Suppressor macrophage treated with lipopolysaccharide for 4 hours (primary cell): Measurements from ENCODE around the gene SERTAD2.
A peak's percentile ranks its signal among the peaks of the same experiment; 100 is the strongest.

Experiments
- DNase-seq: peaks from one replicate; pipeline ENCODE4 v3.0.0-alpha.2; 2020

The SERTAD2 gene

GRCh38 chr2:64626963-64627760 lies 26.6 kb downstream of the SERTAD2 start:
- DNase-seq = no peak

DNA sequence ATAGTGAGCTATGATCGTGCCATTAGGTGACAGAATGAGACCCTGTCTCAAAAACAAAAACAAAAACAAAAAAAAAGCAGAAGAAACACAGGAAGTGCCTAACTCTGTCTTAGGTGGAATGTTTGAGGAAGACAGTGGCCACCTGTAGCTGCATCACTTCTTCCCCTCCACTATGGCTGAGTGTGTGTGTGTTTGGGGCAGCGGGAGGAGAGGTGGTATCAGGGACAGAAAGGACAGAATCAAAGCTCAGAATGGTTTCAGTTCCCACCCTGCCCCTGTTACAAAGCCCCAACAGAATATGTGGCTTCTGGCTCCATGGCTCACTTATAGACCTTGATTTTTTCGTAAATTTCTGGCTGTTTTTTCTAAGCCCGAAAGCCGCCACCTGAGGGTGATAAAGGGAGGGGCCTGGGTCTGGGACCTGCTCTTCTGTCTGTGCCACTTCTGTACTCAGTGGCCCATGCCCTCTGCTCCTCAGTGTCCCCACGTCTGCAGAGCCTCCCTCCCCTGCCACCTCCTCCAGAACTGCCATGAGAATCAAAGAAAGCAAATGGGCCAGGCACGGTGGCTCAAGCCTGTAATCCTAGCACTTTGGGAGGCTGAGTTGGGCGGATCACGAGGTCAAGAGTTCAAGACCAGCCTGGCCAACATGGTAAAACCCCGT lies 27.4 kb downstream of the SERTAD2 start:
- DNase-seq = no peak

GRCh38 chr2:64625299-64626145 lies 28.2 kb downstream of the SERTAD2 start:
- peak; percentile 27 for DNase-seq

DNA sequence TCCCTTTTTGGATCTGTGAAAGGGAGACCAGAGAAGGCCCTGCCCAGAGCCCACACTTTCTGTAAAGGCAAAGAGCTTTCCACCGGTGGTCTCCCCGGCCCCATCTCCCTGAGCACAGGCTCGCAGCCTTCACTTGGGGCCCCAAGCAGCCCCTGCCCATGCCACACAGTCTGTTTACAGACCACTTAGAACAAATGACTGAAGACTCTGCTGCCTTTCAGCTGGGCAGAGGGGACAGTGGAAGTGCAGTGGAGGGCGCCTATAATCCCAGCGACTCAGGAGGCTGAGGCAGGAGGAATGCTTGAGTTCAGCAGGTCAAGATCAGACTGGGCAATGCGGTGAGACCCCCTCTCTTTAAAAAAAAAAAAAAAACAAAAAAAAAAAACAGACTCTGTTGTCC lies 28.9 kb downstream of the SERTAD2 start:
- no peak for DNase-seq

- no peak for DNase-seq
Measured at GRCh38 chr2:64624108-64624610, 29.6 kb downstream of the SERTAD2 start.

- DNase-seq = no peak
Measured at GRCh38 chr2:64623242-64623850, 30.4 kb downstream of the SERTAD2 start.

- DNase-seq = no peak
Measured at GRCh38 chr2:64622443-64623241, 31.1 kb downstream of the SERTAD2 start.

- DNase-seq = no peak
Measured at GRCh38 chr2:64620661-64621060, 33.1 kb downstream of the SERTAD2 start.

- DNase-seq = peak; percentile 19
Measured at GRCh38 chr2:64617631-64618151, 36.0 kb downstream of the SERTAD2 start.

DNA sequence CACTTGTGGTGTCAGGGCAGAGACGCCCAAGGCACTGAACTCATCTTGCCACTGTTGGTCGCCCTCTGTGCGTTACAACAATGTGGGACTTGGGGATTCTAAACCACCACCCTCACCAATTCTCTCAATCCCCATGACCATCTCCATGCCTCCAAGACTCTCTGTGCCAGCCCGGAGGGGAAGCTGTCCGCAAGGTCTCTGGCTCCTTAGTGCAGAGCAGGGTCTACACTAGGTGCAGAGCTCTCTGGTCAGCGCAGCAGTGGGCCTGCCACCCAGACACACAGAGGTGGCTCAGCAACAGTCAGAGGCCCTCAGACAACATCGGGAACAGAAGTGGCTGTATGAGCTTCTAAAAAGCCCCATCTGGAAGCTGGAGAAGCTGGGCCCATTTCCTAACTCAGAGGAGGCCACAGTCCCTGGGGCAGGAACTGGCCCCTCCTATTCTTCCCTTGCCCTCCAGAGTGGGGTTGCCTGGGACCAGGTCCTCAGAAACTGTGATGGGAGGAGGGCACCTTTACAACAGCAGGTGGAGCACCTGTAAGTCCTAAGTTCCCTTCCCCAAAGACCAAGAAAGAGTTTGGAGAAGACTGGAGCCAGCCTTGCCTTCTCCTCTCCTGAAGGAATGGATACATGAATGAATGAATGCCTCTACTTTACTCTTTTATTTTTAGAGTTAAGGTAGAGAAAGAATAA lies 37.7 kb downstream of the SERTAD2 start:
- DNase-seq = no peak

- no peak for DNase-seq
Measured at GRCh38 chr2:64615192-64615763, 38.4 kb downstream of the SERTAD2 start.

GRCh38 chr2:64613276-64613675 lies 40.4 kb downstream of the SERTAD2 start:
- no peak for DNase-seq

DNA sequence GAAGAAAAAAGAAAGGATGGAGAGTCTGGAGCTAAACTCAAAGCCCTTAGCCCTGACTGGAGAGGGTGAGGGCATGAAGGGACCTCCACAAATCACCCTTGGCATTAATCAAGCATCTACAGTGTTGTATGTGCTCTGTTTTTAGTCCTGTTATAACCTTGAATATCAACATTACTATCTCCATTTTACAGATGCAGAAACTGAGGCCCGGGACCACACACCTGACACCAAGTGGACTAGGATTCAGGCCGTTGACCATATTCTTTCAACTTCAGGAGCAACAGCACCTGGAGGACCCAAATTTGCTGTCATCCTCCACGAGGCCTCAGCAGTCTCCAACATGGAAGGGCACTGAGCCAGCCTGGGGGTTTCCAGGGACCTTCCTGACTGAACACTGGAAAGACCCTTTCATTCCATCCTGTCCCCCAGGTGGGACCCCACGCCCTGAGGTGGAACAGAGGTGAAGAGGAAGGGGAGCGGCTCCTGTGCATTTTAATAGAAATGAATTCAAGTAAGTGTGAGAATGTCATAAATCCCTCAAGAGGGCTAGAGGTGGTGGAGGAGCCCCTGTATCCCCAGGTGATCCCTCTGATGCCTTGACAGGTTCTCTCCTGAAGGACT lies 41.0 kb downstream of the SERTAD2 start:
- no peak for DNase-seq

DNA sequence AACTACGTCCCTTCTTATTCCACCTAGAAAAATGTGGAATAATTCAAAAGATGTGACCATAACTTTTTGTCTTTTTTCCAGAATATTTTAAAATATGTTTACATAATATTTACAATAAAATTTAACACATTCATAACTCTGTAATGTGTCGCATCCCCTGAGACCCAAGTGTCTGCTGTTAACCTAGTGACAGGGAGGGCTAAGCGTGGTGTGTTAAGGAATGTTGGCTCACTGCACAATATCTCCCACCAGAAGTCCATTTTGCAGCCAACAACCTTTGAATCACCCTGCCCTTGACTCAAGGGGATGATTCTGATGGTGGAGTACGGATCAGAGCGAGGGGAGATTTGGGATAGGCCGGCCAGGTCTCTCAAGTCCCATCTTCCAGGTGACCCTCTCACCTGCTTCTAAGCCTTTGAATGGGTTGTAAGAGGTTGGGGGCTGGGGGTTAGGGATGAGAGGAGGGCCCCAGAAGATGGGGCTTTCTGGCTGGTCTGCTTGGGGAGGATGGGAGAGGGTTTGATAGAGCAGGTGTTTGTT lies 43.3 kb downstream of the SERTAD2 start:
- DNase-seq = no peak

DNA sequence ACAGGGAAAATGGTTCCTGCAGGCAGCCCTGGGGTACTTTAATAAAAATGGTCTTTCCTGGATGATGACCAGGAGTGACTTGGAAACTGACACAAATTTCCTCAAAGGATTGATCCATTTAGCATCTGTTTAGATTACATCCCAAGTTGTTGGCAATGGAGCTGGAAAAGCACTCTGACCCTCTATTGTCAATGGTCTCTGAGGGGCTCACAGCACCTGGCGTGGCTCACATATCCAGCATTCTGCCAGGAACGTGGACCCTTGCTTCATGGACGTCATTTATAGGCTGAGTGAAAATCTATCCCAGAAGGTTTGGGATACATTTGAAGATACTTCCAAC lies 43.8 kb downstream of the SERTAD2 start:
- no peak for DNase-seq

- peak; percentile 88 for DNase-seq
Measured at GRCh38 chr2:64609227-64609941, 44.3 kb downstream of the SERTAD2 start.

- no peak for DNase-seq
Measured at GRCh38 chr2:64608867-64609226, 44.9 kb downstream of the SERTAD2 start.

GRCh38 chr2:64607381-64608304 lies 46.1 kb downstream of the SERTAD2 start:
- no peak for DNase-seq
